Measurements from ENCODE around the gene HOXB6.

HOXB6 gene

DNA sequence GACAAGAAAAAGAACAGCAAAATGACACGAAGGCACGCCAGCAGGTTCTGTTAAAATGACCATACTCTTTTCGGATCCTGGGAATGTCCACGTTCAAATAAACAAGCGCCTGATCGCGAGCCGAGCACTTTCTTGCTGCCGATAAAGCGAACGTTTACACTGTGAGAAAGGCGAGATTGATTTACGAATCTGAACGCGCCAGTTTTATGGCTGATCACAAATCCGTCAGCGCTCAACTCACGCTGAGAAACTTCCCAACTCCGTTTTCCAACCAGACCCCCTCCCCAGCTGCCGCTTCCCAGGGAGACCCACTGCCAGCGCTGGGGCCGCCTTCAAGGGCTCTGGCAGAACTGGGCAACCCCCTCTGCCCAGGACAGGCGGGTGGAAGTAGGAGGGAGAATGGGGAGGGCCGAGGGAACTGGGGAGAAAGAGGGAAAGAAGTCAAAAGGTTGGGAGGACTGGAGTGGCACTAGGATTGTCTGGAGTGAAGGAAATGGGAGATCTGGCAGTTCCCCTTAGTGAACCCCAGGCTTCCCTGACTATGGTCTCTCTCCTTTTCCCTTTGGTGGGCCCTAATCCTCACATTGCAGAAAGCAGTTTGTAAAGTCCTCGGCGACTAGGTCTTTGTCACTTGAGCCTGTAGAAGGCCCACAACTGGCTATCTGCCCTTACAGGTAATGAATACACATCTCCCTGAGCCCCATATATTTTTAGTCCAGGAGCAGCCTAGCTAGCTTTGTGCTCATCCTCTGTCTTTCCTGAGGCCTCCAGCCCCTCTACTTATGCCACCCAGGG is 33.6 kb downstream of the HOXB6 start:
- Histone ChIP-seq H3K9me3 (ENCODE audit: control extremely low read depth in 1 of 5, control insufficient read depth in 4 of 5, insufficient read depth in 2 of 5, low read depth in 1 of 5, low read length in 4 of 5) (no peaks in the 10 kb centered on the region), H3K4me3 (ENCODE audit: control insufficient read depth in 1 of 7, extremely low read depth in 1 of 7, insufficient read depth in 4 of 7, low read depth in 2 of 7, low read length in 6 of 7) (peak overlapping the region in 3 of 7 experiments; percentile 19 to 47 (median 28)), H3K27me3 (replicated peaks in 2 of 5; ENCODE audit: control insufficient read depth in 4 of 5, insufficient read depth in 5 of 5, low read length in 4 of 5) (no peaks in the 10 kb centered on the region), H3K27ac (ENCODE audit: insufficient read depth in 1 of 2, low read depth in 1 of 2, low read length in 2 of 2, poor library complexity in 1 of 2, severe bottlenecking in 2 of 2) (no peak overlapping the region), H3K4me1 (ENCODE audit: control extremely low read depth in 1 of 4, control insufficient read depth in 4 of 4, insufficient read depth in 4 of 4, low read length in 3 of 4) (peaks cover 0 to 100% (median 64%) of the 10 kb centered on the region in 4 experiments), H3K36me3 (ENCODE audit: control insufficient read depth in 4 of 4, insufficient read depth in 4 of 4, low read length in 3 of 4) (peaks cover 0 to 40% (median 17%) of the 10 kb centered on the region in 4 experiments)
- WGBS (ENCODE audit: insufficient coverage): 37% methylated on average over 21 of the region's 26 CpGs
- no peak for DNase-seq
- ChIA-PET CTCF (interaction anchor here (1.0 to 1.5 kb wide), 2 partner anchors 9 to 22 kb away, joined by 3 to 9 read pairs; no protein-coding TSS in a partner anchor), POLR2A (no interaction called here)

GRCh38 chr17:48570325-48571023 is 34.3 kb downstream of the HOXB6 start:
- no peaks in the 10 kb centered on the region for H3K27me3 ChIP-seq (replicated peaks in 2 of 5; ENCODE audit: control insufficient read depth in 4 of 5, insufficient read depth in 5 of 5, low read length in 4 of 5)
- no peak overlapping the region for H3K27ac ChIP-seq (ENCODE audit: insufficient read depth in 1 of 2, low read depth in 1 of 2, low read length in 2 of 2, poor library complexity in 1 of 2, severe bottlenecking in 2 of 2)
- DNase-seq: no peak
- H3K4me3 ChIP-seq (ENCODE audit: control insufficient read depth in 1 of 7, extremely low read depth in 1 of 7, insufficient read depth in 4 of 7, low read depth in 2 of 7, low read length in 6 of 7): peak overlapping the region in 3 of 7 experiments; percentile 19 to 47 (median 28)
- H3K4me1 ChIP-seq (ENCODE audit: control extremely low read depth in 1 of 4, control insufficient read depth in 4 of 4, insufficient read depth in 4 of 4, low read length in 3 of 4): peaks cover 0 to 100% (median 60%) of the 10 kb centered on the region in 4 experiments
- POLR2A ChIA-PET: interaction anchor here (0.5 to 0.7 kb wide), 2 partner anchors 10 to 224 kb away, joined by 3 read pairs; no protein-coding TSS in a partner anchor
- peaks cover 0 to 41% (median 20%) of the 10 kb centered on the region in 4 experiments for H3K36me3 ChIP-seq (ENCODE audit: control insufficient read depth in 4 of 4, insufficient read depth in 4 of 4, low read length in 3 of 4)
- no peaks in the 10 kb centered on the region for H3K9me3 ChIP-seq (ENCODE audit: control extremely low read depth in 1 of 5, control insufficient read depth in 4 of 5, insufficient read depth in 2 of 5, low read depth in 1 of 5, low read length in 4 of 5)
- WGBS (ENCODE audit: insufficient coverage): 32% methylated on average over 9 of the region's 19 CpGs
- CTCF ChIA-PET: interaction anchor here (0.9 to 1.5 kb wide), 3 partner anchors 9 to 24 kb away, joined by 3 to 9 read pairs (median 3); no protein-coding TSS in a partner anchor

- Histone ChIP-seq H3K4me3 (ENCODE audit: control insufficient read depth in 1 of 7, extremely low read depth in 1 of 7, insufficient read depth in 4 of 7, low read depth in 2 of 7, low read length in 6 of 7) (peak overlapping the region in 1 of 7 experiments; percentile 1), H3K4me1 (ENCODE audit: control extremely low read depth in 1 of 4, control insufficient read depth in 4 of 4, insufficient read depth in 4 of 4, low read length in 3 of 4) (peaks cover 0 to 100% (median 63%) of the 10 kb centered on the region in 4 experiments), H3K36me3 (ENCODE audit: control insufficient read depth in 4 of 4, insufficient read depth in 4 of 4, low read length in 3 of 4) (peaks cover 0 to 47% (median 19%) of the 10 kb centered on the region in 4 experiments), H3K9me3 (ENCODE audit: control extremely low read depth in 1 of 5, control insufficient read depth in 4 of 5, insufficient read depth in 2 of 5, low read depth in 1 of 5, low read length in 4 of 5) (no peaks in the 10 kb centered on the region), H3K27ac (ENCODE audit: insufficient read depth in 1 of 2, low read depth in 1 of 2, low read length in 2 of 2, poor library complexity in 1 of 2, severe bottlenecking in 2 of 2) (no peak overlapping the region), H3K27me3 (replicated peaks in 2 of 5; ENCODE audit: control insufficient read depth in 4 of 5, insufficient read depth in 5 of 5, low read length in 4 of 5) (no peaks in the 10 kb centered on the region)
- no peak for DNase-seq
- CTCF ChIA-PET: interaction anchor here (0.9 to 1.6 kb wide), 4 partner anchors 8 to 23 kb away, joined by 3 to 9 read pairs (median 4); no protein-coding TSS in a partner anchor
- POLR2A ChIA-PET: interaction anchor here (0.5 to 0.7 kb wide), 2 partner anchors 11 to 223 kb away, joined by 3 read pairs; no protein-coding TSS in a partner anchor
- 61% methylated on average over 2 of the region's 6 CpGs for WGBS (ENCODE audit: insufficient coverage)
These were observed 35.0 kb downstream of the HOXB6 start for GRCh38 chr17:48569674-48570324.

DNA sequence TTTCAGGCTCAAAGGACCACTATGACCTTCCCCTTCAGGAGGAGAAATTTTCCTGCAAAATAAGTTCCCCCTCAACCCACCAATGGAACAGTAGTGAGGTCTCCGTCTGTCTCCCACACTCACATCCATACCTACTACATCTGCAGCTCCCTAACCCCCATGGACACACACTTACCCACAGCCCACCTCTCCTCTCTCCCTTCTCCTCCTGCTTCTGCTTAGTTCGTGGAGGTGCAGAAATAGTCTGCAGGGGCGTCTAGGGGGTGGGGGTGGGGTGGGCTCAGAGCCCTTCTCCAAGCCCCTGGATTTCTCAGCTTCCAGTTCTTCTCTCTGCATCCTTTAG is 35.6 kb downstream of the HOXB6 start:
- no peak for DNase-seq
- Histone ChIP-seq H3K27me3 (replicated peaks in 2 of 5; ENCODE audit: control insufficient read depth in 4 of 5, insufficient read depth in 5 of 5, low read length in 4 of 5) (no peaks in the 10 kb centered on the region), H3K4me1 (ENCODE audit: control extremely low read depth in 1 of 4, control insufficient read depth in 4 of 4, insufficient read depth in 4 of 4, low read length in 3 of 4) (peaks cover 0 to 99% (median 63%) of the 10 kb centered on the region in 4 experiments), H3K27ac (ENCODE audit: insufficient read depth in 1 of 2, low read depth in 1 of 2, low read length in 2 of 2, poor library complexity in 1 of 2, severe bottlenecking in 2 of 2) (no peak overlapping the region), H3K9me3 (ENCODE audit: control extremely low read depth in 1 of 5, control insufficient read depth in 4 of 5, insufficient read depth in 2 of 5, low read depth in 1 of 5, low read length in 4 of 5) (no peaks in the 10 kb centered on the region), H3K4me3 (ENCODE audit: control insufficient read depth in 1 of 7, extremely low read depth in 1 of 7, insufficient read depth in 4 of 7, low read depth in 2 of 7, low read length in 6 of 7) (peak overlapping the region in 4 of 7 experiments; percentile 12 to 65 (median 42)), H3K36me3 (ENCODE audit: control insufficient read depth in 4 of 4, insufficient read depth in 4 of 4, low read length in 3 of 4) (peaks cover 0 to 52% (median 18%) of the 10 kb centered on the region in 4 experiments)
- ChIA-PET CTCF (interaction anchor here (1.6 kb wide), 1 partner anchor 24 kb away, joined by 6 read pairs; no protein-coding TSS in a partner anchor), POLR2A (no interaction called here)
- WGBS (ENCODE audit: insufficient coverage): no CpG with 5 or more reads among the region's 3 CpGs

DNA sequence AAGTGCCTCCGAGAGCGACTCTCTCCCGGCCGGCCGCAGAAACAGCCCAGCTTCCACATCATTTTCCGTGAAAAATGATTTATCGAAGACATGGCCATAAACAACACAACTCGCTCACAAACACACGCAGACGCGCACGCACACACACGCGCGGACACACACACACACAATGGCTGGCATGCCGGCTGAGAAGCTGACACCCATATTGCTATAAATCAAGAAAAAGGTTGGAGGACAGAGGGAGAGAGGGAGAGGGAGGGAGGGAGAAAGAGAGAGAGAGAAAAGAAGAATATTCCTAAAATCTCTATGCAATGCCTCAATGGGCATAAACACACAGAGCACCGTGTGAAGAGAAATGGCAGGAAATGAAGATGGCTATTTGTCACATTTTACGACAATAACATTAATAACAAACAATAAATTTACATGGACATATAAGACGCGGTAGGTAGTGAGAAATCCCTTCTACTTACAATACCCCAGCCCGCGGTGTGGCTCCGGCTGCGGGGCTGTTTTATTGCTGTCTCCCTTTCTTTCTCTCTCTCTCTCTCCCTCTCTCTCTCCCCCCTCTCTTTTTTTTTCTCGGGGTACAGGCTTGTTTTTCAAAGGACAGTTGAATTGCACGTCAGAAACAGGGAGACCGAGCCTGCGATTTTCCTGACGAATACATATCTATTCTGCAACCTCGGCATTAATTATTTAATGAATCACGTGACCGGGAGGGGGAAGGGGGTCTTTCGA is 36.1 kb downstream of the HOXB6 start:
- DNase-seq: peak in 1 of 3 donors; percentile 63
- no peaks in the 10 kb centered on the region for H3K27me3 ChIP-seq (replicated peaks in 2 of 5; ENCODE audit: control insufficient read depth in 4 of 5, insufficient read depth in 5 of 5, low read length in 4 of 5)
- no peaks in the 10 kb centered on the region for H3K9me3 ChIP-seq (ENCODE audit: control extremely low read depth in 1 of 5, control insufficient read depth in 4 of 5, insufficient read depth in 2 of 5, low read depth in 1 of 5, low read length in 4 of 5)
- no peak overlapping the region for H3K27ac ChIP-seq (ENCODE audit: insufficient read depth in 1 of 2, low read depth in 1 of 2, low read length in 2 of 2, poor library complexity in 1 of 2, severe bottlenecking in 2 of 2)
- H3K4me3 ChIP-seq (ENCODE audit: control insufficient read depth in 1 of 7, extremely low read depth in 1 of 7, insufficient read depth in 4 of 7, low read depth in 2 of 7, low read length in 6 of 7): peak overlapping the region in 5 of 7 experiments; percentile 17 to 65 (median 55)
- 9% methylated on average over 8 of the region's 33 CpGs for WGBS (ENCODE audit: insufficient coverage)
- ChIA-PET POLR2A (no interaction called here), CTCF (interaction anchor here (0.6 to 2.2 kb wide), 6 partner anchors 9 to 68 kb away, joined by 3 to 7 read pairs (median 5); partner anchors contain the start of gene HOXB4)
- H3K4me1 ChIP-seq (ENCODE audit: control extremely low read depth in 1 of 4, control insufficient read depth in 4 of 4, insufficient read depth in 4 of 4, low read length in 3 of 4): peaks cover 0 to 98% (median 64%) of the 10 kb centered on the region in 4 experiments
- peaks cover 0 to 52% (median 18%) of the 10 kb centered on the region in 4 experiments for H3K36me3 ChIP-seq (ENCODE audit: control insufficient read depth in 4 of 4, insufficient read depth in 4 of 4, low read length in 3 of 4)

All from common myeloid progenitor, CD34-positive (primary cell).